Cortex of kidney (tissue), 1 donor: ENCODE measurements around the gene BBS1.
"Not testable (repeated sequence)": the region's sequence is repeated elsewhere in the genome, so short reads cannot be mapped to it uniquely, and the experiment has no call there.

Experiments used
- DNase-seq: peaks from one replicate; lab custom pipeline; 2025; lab: John Stamatoyannopoulos, UW

BBS1 gene

DNA sequence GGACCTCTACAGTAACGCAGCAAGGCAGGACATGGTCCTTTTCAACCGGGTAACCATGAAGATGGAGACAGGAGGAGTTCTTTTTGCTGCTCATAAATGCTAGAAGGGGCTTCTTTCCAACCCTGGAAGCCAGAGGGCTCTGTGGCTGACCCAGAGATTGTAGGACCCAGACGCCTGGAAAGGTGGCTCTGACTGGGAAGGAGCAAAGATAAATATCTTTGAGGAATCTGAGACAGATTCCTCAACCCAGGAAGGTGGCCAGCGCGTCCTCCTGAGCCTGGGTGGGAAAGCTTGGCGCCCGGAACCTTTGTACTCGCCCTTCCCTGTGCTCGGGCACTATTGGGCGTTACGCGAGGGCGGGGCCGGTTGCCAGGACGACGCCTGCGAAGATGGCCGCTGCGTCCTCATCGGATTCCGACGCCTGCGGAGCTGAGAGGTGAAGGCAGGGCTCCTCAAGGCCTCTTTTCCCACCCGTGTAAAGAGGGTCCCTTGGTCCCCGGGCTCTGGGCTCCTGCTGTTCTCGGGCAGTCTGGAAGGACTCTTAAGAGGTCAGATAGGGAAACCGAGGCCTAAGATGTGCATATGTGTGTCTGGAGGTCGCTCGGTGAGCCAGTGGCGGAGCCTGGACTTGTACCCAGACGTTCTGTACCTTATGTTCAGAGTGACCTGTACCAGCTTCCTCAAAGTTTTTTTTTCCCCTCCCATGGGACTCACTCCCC, at the start of gene BBS1:
Gene BBS1, plus strand, starts transcription at position 365 of the 719 bp plus-strand sequence. Its CDS starts 25 bp downstream, at position 390.
- no peak for DNase-seq

DNA sequence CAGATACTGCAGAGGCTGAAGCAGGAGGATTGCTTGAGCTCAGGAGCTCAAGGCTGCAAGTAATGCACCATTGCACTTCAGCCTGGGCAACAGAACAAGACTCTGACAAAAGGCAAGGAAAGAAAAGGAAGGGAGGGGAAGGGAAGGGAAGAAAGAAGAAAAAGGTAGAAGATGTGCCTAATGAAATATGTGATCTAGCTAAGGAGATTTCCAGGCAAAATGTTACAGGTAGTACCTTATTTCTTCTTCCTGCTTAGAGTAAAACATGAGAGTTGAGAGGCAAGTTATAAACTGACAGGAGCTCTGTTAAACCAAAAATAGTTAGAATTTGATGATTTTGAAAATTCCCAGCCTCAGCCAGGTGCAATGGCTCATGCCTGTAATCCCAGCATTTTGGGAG, 48.4 kb upstream of the BBS1 start:
- DNase-seq, result no peak

DNA sequence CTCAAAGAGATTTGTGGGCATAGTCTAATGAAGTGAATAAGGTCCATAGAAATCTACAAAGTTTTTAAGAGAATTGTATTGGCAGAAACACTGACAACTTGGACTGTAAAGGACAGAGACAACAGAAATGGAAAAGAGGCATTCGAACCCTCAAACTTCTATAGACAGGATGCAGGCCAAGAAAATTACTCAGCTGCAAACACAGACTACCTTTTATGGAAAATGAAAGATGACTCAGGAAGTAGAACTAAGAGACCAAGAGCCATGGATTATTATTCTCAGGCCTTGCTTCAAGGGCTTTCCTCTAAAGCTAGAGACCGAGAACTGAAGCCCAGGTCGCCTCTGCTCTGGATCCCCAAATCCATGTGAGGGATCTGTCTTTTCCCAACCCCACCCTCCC, 47.5 kb upstream of the BBS1 start:
- DNase-seq, result no peak

DNA sequence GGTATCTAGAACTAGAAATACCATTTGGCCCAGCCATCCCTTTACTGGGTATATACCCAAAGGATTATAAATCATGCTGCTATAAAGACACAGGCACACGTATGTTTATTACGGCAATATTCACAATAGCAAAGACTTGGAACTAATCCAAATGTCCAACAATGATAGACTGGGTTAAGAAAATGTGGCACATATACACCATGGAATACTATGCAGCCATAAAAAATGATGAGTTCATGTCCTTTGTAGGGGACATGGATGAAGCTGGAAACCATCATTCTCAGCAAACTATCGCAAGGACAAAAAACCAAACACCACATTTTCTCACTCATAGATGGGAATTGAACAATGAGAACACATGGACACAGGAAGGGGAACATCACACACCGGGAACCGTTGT, 46.3 kb upstream of the BBS1 start:
- DNase-seq, result not testable (repeated sequence)

DNA sequence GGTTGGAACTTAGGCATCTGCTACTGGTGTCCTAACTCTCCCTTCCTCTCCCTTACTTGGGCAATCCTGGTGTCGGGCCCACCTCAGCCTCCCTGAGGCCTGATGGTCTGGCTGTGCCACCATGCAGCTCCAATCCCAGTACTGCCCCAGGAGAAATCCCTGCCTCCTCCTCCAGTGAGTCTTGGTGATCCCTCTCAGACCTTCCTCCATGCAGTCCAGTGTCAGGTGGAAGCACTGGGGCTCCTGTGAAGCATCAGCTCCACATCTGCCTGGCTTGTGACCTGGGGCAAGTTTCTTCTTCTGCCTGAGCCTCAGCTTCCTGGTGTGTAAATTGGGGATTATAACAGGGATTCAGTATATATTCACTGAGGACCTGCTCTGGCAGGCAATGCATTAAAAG, 45.5 kb upstream of the BBS1 start:
- no peak for DNase-seq

DNA sequence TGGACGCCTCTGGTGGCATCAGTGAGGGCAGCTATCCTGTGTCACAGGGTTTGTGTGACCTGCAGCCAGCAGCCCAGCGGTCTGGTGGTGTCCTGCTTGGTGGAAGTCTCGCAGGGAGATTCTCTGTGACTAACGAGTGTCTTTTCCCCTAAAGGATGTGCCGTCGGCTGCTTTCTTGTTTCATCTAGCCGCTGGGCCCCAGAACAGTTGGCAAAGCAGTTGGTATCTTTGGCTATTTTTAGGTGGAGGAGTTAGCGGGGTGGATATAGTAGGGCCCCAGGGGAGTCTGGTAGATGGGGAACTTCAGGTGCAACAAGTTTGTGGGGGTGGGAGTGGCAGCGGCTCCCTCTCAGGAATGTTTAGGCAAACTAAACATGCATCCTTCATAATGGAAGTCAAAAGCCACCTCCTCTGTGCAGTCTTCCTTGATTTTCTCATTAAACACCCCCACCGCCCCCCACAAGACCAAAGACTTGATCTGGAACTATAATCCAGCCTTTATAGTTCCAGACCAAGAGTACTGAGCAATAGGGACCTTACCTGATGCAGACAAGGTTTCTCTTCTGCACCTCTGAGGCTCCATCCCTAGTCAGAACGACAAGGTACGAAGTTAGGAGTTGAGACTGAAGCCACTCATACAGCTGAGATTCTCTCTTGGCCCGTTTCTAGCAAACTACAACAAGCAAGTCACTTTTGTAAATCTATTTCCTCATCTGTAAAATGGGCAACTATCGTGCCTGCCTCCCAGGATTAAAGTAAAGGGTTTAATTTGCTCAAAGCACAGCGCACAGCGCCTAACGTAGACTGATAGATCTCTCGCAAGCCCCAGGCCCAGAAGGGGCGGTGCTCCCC, 44.8 kb upstream of the BBS1 start:
- no peak for DNase-seq

DNA sequence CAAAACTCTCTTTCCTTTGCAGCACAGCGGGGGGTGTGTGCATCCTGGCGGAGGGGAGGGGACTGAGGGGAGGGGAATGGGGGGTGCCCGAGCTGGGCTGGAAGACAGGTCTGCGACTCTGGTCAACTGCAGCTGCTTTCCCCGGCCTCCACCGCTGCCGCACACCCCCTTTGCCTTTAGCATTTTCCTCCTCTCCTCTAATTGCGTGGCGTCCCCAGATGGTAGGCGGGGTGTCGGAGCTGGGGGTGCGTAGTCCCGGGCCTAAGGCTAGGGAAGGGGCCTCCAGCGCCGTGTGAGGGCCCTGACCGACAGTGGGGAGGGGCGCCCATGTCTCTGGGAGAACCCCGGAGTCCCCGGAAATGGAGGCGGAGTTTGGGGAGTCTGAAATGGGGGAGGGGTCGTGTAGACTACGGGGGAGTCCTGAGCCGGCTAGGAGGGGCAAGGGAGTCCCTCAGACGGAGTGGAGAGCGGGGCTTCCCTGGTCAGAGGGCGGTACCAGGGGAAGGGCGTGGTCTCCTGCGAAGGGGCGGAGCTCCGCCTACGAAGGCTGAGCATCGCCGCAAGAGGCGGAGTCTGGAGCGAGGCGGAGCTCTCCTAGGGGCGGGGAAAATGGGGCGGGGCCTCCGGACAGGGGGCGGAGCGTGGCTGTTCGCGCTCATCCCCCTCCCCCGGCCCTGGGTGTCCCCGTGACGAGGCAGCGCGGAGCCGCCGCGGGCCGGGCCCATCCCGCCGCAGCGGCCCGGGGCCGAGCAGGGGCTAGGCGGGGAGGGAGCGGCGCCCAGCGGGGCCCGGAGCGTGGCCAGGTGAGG, 44.0 kb upstream of the BBS1 start, which contains the start of gene PELI3:
Gene PELI3, plus strand, starts transcription at position 681 of the 809 bp plus-strand sequence. CDS start 1,224 bp downstream, outside the sequence.
- no peak for DNase-seq

DNA sequence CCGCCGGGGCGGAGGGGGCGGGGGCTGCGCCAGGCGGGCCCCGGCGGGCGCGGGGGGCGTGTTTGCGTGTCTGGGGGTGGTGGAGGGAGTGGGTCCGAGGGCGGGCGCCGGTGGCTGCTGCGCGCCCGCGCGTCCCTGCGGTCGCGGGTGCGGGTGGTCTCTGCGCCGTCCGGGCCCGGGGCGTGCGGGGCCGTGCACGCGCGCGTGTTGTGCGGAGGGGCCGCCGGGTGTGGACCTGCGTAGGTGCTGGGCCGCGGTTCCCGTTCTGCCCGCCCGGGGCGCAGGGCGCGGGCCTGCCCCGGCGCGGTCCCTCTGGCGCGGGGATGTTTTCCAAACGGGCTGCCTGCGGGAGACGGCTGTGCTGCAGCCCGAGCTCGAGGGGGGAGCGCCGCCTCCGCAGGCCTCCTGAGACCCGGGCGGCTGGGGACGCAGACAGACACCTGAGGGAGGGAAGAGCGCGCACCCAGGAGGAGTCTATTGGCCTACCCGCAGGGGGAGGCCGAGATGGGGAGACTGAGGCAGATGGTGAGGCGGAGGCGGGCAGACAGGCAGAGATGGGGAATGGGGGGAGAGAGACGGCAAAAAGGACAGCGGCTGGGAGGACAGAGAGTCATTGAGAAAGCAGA, 43.3 kb upstream of the BBS1 start:
- DNase-seq, result no peak

DNA sequence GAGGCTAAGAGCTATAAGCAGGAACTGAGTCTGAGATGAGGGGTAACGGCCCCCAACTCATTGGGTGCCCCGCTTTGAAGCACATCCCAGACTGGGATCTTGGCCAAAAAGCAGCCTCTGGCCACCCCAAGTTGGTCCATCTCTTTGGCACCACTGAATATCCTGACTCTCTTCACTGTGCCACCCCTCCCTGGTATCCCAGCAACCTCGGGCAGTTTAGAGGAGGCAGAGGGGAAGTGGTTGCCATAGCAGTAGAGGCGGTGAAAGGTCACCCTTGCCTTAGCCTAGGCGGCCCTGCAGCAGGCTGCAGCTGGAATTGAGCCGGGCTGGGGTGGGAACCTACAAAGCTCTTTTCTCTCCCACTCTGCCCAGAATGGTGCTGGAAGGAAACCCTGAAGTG, 42.7 kb upstream of the BBS1 start:
- no peak for DNase-seq

DNA sequence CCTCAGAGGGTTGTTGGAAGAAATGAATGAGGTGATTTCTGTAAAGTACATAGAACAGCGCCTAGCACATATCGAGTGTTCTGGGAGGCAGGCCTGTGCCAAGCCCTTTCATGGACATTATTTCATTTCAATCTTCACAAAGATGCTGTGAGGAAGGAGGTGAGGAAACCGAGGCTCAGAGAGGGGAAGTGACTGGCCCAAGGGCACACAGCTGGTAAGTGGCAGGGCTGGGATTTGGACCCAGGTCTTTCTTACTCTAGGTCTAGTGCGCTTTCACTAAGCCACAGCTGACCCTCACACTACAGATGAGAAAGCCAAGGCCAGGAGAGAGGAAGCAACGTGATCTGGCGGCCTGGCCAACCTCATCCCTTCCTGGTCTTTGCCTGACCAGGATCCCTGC, 41.7 kb upstream of the BBS1 start:
- no peak for DNase-seq

DNA sequence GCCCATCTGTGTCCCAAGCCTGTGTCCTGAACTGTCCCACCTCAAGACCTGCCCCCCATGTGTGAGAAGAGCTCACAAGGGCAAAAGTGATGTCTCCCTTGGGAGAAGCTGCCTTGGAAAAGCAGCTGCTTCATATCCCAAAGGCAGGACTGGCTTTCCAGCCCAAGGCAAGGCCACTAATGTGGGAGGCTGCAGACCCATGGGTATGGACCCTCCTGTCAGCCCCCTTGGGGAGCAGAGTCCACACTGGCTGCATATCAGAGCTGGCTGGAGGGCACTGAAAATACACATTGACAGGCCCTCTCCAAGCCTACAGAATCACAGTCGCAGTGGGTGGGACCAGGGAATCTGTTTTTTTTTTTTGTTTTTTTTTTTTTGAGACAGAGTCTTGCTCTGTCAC, 41.0 kb upstream of the BBS1 start:
- DNase-seq, result no peak

DNA sequence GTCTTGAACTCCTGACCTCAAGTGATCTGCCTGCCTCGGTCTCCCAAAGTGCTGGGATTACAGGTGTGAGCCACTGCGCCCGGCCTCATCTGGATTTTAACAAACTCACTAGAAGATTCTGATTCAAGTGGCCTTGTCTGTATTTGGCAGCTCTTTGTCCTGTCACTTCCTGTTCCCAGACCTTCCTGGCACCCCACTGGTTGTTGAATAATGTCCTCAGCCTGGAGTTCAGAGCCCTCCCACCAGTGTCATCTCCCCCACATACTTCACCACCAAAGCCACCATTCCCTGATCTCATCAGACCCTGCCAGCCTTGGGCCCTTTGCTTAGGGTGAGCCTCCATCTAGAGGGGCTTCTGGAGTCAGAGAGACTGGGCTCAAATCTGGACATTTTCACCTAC, 40.4 kb upstream of the BBS1 start:
- DNase-seq, result no peak

DNA sequence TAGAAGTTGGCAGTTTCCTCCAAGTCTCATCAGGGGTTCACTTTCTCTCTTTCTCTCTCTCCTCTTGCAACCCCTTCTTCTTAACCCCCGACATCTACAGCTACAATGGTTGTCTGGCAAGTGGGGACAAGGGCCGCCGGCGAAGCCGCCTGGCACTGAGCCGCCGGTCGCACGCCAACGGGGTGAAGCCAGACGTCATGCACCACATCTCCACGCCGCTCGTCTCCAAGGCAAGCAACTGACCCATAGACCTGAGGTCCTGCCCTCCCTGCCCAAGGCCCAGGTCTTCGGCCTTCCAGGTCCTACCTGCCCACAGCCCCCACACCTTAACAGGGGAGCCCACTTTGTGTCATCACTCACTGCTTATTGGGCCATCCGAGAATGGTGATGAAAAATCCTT, 39.3 kb upstream of the BBS1 start:
- DNase-seq, result no peak

DNA sequence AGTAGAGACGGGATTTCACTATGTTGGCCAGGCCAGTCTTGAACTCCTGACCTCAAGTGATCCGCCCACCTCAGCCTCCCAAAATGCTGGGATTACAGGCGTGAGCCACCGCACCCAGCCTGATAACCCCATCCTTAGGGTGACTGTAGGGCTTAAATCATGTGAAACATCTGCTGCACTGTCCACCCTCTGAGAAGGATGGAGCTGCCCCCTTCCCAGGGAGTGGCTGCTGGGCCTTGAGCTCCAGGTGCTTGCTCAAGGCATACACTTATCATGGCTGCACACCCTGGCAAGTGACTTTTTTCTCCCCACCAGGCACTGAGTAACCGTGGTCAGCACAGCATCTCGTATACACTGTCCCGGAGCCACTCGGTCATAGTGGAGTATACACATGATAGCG, 38.4 kb upstream of the BBS1 start:
- DNase-seq, result no peak

DNA sequence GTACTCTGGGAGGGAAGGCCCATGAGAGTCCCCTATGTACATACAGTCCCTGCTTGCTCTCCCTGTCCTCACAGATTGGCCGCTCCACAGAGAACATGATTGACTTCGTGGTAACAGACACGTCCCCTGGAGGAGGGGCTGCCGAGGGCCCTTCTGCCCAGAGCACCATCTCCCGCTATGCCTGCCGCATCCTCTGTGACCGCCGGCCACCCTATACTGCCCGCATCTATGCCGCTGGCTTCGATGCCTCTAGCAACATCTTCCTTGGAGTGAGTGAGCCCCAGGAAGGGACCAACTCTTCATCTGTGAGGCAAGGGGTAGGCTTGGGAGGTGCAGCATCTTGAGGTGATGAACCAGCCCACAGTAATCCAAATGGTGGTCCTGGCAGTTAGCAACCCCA, 37.3 kb upstream of the BBS1 start:
- no peak for DNase-seq

DNA sequence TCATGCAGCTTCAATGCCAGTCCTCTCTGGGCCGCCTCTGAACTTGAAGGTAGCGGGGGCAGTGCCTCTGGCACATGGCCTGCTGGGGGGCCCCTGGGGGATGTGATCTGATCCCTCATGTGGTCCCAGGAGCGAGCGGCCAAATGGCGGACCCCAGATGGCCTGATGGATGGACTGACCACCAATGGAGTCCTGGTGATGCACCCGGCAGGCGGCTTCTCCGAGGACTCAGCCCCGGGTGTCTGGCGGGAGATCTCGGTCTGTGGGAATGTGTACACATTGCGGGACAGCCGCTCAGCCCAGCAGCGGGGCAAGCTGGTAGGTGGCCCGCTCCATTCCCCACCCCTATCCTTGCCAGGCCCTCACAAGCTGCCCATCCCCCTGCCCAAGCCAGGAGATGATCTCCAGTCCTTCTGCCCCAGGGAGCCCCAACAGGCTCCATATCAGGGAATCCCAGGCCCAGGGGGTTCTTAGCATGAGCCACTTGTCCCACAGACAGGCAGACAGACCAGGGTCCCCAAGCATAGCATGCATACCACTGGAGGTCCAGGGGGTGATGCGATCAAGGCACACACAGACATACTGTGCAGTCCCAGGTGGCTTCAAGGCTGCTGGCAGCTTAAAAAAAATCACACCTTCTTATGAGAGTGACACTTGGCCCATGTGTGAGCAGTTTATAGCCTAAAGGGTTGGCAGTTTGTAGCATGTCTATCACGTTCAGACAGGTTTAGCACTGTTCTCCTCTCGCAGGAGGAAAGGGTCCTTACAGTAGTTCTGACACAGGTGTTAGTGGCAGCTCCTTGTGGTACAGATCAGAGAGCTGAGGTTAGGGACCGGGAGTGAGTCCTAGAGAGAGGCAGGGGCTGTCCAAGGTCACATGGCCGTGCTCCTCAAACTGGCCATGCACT, 36.6 kb upstream of the BBS1 start:
- no peak for DNase-seq

DNA sequence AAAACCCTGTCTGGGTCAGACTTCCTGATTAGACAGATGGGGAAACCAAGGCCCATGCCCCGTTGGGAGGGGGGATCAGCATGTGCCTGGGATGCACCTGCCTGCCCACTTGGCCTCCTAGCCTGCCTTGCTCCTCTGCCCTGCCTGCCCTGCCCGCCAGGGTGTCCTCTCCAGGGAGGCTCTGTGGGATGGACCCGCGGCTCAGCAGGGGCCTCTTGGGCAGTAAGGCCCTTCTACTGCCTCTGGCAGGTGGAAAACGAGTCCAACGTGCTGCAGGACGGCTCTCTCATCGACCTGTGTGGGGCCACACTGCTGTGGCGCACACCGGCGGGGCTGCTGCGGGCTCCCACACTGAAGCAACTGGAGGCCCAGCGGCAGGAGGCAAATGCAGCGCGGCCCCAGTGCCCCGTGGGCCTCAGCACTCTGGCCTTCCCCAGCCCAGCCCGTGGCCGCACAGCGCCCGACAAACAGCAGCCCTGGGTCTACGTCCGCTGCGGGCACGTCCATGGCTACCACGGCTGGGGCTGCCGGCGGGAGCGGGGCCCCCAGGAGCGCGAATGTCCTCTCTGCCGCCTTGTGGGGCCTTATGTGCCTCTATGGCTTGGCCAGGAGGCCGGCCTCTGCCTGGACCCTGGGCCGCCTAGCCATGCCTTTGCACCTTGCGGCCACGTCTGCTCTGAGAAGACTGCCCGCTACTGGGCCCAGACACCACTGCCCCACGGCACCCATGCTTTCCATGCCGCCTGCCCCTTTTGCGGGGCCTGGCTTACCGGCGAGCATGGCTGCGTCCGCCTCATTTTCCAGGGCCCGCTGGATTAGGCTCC, 34.9 kb upstream of the BBS1 start:
- DNase-seq, result no peak

DNA sequence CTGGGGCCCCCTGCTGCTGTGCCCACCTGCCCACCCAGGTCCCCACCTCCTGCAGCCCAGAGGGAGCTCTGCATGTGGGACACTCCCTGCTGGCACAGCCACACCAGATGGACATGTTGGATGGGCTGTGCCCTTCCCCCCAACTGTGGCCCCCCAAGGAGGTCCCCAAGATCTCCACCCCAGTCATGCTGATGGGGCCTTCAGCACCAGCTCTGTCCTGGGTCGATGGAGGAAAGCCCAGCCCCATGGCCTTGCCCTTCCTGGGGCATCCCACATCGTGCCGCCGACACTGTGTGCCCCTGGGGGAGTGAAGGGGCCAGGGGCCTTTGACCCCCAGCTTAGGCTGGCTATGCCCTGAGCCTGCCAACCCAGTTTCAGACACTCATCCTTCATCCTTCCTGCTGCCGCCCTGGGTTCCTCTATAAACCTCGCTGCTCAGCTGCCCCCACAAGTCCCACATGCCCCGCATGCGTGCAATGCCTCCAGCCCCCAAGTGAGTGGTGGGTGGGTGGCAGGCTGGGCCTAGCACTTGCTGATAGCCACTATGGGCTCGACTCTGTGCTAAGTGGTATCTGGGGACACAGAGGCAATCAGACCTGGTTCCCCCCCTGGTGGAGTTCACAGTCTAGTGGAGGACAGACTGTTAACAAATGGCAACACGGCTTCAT, 34.1 kb upstream of the BBS1 start:
- no peak for DNase-seq

DNA sequence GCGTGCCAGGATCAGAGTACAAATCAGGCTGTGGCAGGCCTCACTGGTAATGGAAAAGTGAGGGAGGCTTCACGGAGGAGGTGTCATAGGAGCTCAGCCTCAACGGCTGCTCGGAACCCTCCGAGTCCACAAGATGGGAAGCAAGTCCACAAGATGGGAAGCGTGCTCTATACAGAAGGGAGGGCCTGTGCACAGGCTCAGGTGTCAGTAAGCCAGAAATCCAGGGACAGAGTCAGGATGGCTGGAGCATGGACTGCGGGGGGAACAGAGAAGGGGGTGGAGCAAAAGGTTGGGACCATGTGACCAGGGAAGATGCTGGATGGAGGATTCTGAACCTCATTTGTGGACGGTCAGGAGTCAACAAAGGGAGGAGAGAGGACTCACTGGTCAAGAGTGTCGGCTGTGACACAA, 33.6 kb upstream of the BBS1 start:
- no peak for DNase-seq
